Measurements from ENCODE around the gene CPN2.

CPN2 gene

GRCh38 chr3:194300382-194300758 lies 50.8 kb downstream of the CPN2 start:
- DNase-seq (ENCODE audit: extremely low read depth in 1 of 2, low read depth in 1 of 2): no peak

- no peak for DNase-seq (ENCODE audit: extremely low read depth in 1 of 2, low read depth in 1 of 2)
Observed at GRCh38 chr3:194298331-194299227, 52.5 kb downstream of the CPN2 start.

GRCh38 chr3:194296454-194297263 lies 54.5 kb downstream of the CPN2 start:
- no peak for DNase-seq (ENCODE audit: extremely low read depth in 1 of 2, low read depth in 1 of 2)

DNA sequence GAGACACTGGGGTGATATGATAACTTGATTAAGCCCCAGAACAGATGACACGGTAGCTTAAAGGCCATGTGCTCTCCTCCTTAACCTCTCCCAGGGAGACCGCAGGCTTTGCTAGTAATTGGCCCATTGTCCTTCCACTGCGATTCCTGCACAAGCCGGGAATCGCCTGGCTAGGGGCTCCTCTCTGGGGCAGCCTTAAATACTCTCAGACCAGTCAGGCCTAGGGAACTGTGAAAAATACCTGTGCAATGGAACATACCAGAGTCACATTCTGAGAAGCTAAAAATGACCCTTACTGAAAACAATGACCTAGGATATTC lies 56.3 kb downstream of the CPN2 start:
- DNase-seq (ENCODE audit: extremely low read depth in 1 of 2, low read depth in 1 of 2): no peak

DNA sequence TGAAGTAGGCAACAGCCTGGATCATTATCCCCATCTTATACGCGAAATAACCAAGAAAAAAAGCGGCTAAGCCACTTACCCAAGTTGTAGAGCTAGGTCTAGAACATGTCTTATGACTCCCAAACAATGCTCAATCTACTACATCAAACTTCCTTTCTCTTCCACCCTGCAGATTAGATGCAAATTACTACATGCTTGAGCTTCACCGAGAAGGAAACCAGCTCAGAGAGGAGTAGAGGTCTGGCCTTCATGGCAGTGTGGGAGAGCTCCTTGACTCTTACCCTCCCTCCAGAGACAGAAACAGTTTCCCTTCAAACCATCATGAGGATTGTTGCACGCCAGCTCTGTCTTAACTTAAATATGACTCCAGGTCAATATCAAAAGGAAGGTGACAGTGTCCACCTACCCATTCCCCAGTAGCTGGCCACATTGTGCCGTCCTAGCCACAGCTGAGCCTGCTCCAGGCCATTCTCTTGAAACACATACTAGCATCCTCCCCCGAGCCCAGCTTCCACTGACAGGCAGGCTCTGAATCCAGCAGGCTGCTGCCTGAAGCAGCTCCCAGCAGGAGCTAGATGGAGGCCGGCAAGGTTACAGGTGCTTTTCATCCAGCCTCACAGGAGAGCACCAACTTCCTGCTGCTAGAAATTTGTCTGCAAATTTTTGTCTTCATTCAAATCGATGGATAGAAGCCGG lies 56.8 kb downstream of the CPN2 start:
- DNase-seq (ENCODE audit: extremely low read depth in 1 of 2, low read depth in 1 of 2): no peak

- no peak for DNase-seq (ENCODE audit: extremely low read depth in 1 of 2, low read depth in 1 of 2)
Observed at GRCh38 chr3:194293546-194294198, 57.5 kb downstream of the CPN2 start.

GRCh38 chr3:194292331-194292730 lies 58.8 kb downstream of the CPN2 start:
- DNase-seq (ENCODE audit: extremely low read depth in 1 of 2, low read depth in 1 of 2): no peak
